Astrocyte (in vitro differentiated cells and primary cell): ENCODE data around the gene DRC7.

ENCODE experiments used
- EZH2 ChIP-seq: IDR thresholded peaks from 2 replicates; pipeline ENCODE4 v1.6.1; 2012; ENCODE audit warnings: mild to moderate bottlenecking, low read length, inconsistent platforms; ENCODE audit not compliant: insufficient read depth
- TF ChIP-seq, protein P1 (sequence below): IDR thresholded peaks from 2 replicates; pipeline ENCODE4 v1.5.1; 2011; ENCODE audit warnings: low read depth, mild to moderate bottlenecking, inconsistent platforms, low read length, moderate library complexity; ENCODE audit not compliant: insufficient read depth

DNA sequence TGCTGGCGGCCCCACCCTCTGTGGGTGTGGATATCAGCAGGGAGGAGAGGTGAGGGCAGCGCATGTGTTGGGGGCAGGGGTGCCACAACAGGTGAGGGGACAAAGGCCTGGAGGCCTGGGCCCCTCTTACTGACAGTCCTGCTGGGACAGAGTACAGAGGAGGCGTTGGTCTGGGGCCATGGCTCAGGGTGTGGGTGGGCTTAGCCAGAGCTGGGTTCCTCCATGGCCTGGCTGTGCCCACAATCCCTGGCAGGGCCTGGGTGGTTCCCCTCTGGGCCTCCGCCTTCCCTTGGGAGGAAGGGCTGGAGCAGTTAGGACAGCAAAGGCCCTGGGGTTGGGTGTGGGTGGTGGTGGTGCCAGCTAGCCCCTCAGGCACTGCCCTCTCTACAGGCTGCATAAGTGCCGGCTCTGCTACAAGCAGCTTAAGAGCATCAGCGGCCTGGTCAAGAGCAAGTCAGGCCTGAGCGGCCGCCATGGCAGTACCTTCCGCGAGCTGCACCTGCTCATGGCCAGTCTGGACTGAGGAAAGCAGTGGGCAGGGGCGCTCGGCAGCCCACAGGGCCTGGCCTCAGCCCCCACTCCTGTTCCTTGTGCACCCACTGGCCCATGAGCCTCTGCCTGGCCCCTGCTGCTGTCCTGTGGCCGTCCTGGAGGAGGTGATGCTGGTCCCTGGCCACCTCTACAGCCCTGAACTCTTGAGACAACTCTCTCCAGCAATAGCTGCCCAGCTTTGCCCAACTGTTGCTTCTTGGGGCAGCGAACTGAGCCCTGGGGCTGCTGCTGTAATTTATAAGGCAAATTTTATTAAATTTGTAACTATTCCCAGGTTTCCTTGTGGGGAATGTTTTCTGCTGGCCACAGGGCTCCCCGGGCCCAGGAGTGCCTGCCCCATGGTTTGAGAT, 62.1 kb downstream of the DRC7 start:
- TF ChIP-seq, protein P1, sequence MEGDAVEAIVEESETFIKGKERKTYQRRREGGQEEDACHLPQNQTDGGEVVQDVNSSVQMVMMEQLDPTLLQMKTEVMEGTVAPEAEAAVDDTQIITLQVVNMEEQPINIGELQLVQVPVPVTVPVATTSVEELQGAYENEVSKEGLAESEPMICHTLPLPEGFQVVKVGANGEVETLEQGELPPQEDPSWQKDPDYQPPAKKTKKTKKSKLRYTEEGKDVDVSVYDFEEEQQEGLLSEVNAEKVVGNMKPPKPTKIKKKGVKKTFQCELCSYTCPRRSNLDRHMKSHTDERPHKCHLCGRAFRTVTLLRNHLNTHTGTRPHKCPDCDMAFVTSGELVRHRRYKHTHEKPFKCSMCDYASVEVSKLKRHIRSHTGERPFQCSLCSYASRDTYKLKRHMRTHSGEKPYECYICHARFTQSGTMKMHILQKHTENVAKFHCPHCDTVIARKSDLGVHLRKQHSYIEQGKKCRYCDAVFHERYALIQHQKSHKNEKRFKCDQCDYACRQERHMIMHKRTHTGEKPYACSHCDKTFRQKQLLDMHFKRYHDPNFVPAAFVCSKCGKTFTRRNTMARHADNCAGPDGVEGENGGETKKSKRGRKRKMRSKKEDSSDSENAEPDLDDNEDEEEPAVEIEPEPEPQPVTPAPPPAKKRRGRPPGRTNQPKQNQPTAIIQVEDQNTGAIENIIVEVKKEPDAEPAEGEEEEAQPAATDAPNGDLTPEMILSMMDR, result no peak
- no peak for TF ChIP-seq EZH2
